GM12864 (cell line): ENCODE data around the gene CASP9.
A peak's percentile ranks its signal among the peaks of the same experiment; 100 is the strongest.

ENCODE experiments used
- DNase-seq: peaks from one replicate; pipeline ENCODE4 v3.0.0-alpha.2; 2011; ENCODE audit warnings: low read depth
- H3K4me3 ChIP-seq: 2 replicates; pipeline ENCODE4 v1.5.1; 2011; ENCODE audit warnings: mild to moderate bottlenecking, low read depth, low read length, control low read depth
- TF ChIP-seq, protein P1 (sequence below): IDR thresholded peaks from 2 replicates; pipeline ENCODE4 v1.5.1; 2011; ENCODE audit warnings: low read depth, mild to moderate bottlenecking, moderate library complexity, low read length, control low read depth, inconsistent platforms; ENCODE audit errors: missing control alignments

CASP9 gene

DNA sequence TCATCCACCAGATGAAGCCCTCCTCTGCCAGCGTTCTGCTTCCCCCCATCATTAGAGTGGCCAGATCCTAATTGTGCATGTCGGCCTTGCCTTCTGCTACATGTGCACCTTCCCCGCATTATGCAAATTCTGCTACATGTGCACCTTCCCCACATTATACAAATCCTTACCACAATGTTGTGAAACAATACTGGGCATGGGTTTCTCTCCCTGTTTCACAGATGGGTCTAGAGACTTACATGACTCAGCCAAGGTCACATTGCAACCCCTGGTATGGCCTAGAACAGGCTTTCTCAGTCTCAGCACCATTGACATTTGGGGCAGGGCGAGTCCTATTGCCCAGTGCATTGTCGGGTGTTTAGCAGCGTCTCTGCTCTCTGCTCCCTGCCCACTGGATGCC, 68.5 kb downstream of the CASP9 start:
- no peak overlapping the region for H3K4me3 ChIP-seq
- TF ChIP-seq, protein P1, sequence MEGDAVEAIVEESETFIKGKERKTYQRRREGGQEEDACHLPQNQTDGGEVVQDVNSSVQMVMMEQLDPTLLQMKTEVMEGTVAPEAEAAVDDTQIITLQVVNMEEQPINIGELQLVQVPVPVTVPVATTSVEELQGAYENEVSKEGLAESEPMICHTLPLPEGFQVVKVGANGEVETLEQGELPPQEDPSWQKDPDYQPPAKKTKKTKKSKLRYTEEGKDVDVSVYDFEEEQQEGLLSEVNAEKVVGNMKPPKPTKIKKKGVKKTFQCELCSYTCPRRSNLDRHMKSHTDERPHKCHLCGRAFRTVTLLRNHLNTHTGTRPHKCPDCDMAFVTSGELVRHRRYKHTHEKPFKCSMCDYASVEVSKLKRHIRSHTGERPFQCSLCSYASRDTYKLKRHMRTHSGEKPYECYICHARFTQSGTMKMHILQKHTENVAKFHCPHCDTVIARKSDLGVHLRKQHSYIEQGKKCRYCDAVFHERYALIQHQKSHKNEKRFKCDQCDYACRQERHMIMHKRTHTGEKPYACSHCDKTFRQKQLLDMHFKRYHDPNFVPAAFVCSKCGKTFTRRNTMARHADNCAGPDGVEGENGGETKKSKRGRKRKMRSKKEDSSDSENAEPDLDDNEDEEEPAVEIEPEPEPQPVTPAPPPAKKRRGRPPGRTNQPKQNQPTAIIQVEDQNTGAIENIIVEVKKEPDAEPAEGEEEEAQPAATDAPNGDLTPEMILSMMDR = no peak
- DNase-seq = peak; percentile 19

DNA sequence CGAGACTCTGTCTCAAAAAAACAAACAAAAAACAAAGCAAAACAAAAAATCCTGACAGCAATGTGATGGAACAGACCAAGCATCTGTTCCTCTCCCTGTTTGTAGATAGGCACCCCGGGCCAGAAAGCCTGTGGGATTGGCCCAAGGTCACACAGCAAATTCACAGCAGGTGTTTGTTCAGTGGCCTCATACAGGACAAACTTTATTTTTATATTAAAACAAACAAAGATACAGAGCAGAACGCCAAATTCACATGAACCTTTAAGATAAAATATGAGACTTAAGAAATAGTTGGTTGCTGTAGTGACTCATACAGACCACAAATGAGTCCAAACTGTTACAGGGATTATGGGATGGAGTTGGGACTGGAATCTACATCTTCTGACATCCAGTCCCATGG, 69.8 kb downstream of the CASP9 start:
- DNase-seq = no peak
- no peak overlapping the region for H3K4me3 ChIP-seq

DNA sequence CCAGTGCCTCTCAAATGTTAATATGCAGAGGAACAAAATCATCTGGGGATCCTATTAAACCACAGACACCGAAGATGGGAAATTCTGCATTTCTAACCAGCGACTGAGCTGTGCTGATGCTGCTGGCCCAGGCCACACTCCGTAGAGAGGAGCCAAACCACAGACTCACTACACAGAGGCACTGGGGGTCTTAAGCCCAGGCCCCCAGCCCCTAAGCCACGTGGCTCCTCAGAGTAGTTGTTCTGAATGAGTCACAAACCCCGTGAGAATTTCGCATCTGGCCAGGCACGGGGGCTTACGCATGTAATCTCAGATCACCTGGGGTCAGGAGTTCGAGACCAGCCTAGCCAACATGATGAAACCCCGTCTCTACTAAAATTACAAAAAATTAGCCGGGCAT, 70.3 kb downstream of the CASP9 start:
- TF ChIP-seq, protein P1 = no peak
- DNase-seq = no peak
- H3K4me3 ChIP-seq = no peak overlapping the region

More for the DNA sequence above, 69.8 kb downstream of the CASP9 start:
- TF ChIP-seq, protein P1 = no peak

DNA sequence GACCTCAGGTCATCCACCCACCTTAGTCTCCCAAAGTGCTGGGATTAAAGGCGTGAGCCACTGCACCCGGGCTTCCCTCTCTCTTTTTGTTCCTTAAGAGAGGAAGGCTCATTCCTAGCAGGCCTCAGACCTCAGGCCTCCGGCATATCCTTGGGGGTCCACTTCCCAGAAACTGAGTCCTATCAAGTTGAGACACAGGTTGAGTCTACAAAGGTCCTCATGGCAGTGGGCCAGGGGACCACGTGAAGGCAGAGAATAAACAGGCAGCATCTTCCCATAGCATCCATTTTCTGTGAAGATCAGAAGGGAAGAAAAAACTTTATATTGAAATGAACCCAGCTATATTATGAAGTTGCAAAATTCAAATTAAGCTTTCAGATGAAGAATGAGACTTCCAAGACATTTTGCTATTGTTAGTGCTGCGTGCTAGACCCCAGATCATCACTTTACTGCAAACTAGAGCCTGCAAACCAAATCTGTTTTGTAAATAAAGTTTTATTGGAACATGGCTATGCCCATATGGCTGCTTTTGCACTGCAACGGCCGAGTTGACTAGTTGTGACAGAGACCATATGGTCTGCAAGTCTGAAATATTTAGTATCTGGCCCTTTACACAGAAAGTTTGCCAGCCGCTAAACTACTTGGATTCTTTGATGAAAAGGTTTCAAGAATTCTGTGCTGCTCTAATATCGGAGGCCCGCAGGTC, 71.0 kb downstream of the CASP9 start:
- no peak overlapping the region for H3K4me3 ChIP-seq
- DNase-seq = no peak
- TF ChIP-seq, protein P1 = no peak

DNA sequence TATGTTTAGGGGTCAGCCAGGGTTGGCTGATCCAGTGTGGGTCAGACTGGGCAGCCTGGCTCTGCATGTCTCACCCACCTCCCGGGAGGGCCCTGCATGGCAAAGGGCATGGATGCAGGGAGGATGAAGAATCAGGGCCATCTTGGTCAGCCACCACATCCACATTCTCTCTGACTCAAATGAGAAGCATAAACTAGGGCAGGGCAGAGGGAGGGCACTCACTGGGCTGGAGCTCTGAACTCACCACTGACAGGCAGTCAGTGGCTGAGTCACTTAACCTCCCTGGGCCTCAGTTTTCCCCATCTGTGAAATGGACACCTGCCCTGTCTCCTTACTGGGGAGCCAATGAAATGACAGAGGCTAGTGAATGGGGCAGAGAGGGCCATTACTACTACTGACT, 71.8 kb downstream of the CASP9 start:
- TF ChIP-seq, protein P1 = no peak
- DNase-seq = no peak
- H3K4me3 ChIP-seq = no peak overlapping the region

DNA sequence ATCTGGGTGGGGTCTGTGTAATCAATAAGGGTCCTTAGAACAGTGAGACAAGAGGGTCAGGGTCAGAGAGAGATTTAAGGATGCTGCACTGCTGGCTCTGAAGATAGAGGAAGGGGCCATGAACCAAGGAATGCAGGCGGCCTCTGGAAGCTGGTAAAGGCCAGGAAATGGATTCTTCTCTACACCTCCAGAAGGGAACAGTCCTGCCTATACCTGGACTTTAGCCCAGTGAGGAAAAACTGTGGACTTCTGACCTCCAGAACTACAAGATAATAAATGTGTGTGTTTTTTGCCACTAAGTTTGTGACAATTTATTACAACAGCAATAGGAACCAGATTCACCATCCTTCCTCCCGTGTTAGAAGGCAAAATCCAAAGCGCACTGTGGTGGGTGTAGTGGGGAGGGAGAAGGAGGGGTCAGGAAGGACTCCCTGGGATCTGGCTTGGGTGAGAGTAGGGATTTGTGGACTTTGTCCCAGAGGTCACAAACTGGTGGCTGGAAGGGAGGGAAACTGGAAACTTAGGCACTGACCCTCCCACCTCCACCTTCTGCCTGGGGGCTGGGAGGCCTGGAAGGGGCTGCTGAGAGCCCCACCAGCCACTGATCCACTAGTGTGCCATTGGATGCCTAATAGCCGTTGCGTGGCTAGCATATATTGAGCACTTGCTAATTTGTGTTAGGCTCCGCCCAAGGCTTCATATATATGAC, 72.8 kb downstream of the CASP9 start:
- TF ChIP-seq, protein P1 = no peak
- no peak overlapping the region for H3K4me3 ChIP-seq
- DNase-seq = no peak

DNA sequence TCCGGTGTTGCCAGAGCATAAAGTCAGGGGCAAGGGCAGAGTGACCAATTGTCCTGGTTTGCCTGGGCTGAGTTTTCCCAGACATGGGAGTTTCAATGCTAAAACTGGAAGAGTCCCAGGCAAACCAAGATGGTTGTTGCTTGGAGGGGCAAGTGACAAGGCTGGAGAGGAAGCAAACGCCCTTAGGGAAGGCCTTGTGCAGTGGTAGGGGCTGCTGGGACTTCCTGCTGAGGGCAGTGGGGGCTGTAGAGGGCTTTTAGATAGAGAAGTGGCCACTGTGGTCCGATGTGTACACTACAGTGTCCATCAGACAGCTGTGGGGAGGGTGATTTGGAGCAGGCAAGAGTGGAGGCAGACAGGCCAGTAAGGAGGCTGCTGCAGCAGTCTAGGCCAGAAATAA, 74.4 kb downstream of the CASP9 start:
- no peak overlapping the region for H3K4me3 ChIP-seq
- no peak for DNase-seq
- TF ChIP-seq, protein P1 = no peak
